D341Med (cell line): Measurements from ENCODE around the gene SRC.

Experiments used
- DNase-seq: peaks from one replicate; pipeline ENCODE4 v3.0.0; 2012; ENCODE audit warnings: low spot score

SRC gene

GRCh38 chr20:37395921-37396415 is 50.0 kb downstream of the SRC start:
- no peak for DNase-seq

GRCh38 chr20:37396416-37397075 is 50.6 kb downstream of the SRC start:
- DNase-seq: no peak

- DNase-seq: no peak
Observed at GRCh38 chr20:37397076-37397953, 51.4 kb downstream of the SRC start.

- no peak for DNase-seq
Observed at GRCh38 chr20:37397954-37398749, 52.2 kb downstream of the SRC start.

DNA sequence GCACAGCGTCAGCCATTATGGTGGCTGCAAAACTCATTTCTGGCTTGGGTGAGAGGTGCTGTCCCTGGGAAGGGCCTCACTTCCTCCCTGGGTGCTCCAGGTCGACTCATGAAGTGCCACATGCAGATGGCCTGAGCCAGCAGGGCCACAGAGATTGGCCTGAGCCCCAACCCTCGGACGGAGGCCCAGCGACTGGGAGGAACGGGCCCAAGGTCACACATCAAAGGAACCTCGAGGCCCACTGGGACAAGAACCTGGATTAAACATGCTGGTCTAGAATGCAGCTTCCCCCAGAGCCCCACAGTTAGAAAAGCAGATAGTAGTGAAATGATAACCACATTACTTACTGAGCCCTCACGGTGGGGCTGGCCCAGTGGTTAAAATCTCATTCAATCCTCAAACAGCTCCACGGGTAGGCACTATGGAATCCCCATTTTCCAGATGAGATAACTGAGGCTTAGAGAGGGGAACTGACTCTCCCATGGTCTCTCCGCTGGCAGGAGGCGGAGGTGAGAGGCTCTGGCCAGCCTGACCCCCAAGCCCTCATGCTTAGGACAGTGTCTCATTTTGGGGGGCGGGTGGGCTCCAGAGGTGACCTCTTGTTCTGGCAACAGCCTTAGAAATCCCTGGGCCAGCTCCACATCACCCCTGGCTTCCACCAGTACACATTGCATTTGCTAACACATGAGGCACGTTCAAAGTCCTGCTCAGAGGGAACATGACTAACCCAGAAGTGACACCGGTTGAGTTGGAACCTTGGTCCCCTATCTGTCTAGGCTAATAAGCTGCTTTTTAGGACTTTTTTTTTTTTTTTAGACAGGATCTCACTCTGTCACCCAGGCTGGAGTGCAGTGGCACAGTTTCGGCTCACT is 53.0 kb downstream of the SRC start:
- no peak for DNase-seq

DNA sequence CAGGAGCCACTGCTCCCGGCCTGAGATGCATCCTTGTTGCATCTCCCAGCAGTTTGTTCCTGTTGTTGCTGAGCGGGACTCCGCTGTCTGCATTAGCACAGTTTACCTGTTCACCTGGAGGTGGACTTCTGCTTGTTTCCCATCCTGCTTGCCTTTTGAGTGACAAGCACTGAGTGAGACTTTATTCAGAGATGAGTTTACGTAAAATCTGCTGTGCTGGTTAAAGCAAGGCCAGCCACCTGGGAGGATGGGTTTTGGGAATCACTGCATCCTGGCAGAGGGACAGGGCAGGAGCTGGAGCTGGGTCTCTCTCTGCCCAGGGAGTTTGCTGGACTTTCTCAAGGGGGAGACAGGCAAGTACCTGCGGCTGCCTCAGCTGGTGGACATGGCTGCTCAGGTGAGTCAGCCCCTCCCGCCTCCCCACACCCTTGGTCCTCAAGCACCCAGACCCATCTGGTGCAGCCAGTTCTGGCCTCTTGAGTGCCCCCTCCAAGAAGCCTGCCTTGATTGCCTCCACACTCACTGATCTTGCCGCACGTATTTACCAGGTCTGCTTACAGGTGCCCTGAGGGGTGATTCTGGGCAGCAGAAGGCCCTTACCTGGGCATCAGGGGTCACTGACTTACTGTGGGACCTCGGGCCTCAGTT is 55.5 kb downstream of the SRC start:
- DNase-seq: no peak

- DNase-seq: no peak
Observed at GRCh38 chr20:37401930-37402675, 56.2 kb downstream of the SRC start.

GRCh38 chr20:37403107-37404033 is 57.4 kb downstream of the SRC start:
- no peak for DNase-seq

DNA sequence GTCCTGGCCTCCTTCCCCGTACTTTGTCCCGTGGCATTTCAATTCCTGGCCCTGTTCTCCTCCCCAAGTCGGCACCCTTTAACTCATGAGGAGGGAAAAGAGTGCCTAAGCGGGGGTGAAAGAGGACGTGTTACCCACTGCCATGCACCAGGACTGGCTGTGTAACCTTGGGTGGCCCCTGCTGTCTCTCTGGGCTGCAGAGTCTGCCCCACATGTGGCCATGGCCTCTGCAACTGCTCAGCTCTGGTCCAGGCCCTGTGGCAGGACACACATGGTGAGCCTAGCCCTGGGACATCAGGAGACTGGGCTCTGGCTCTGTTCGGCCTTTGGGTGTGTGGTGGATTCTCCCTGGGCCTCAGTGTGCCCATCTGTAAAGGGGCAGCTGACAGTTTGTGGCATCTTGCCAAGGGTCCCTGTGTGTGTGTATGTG is 58.5 kb downstream of the SRC start:
- DNase-seq: no peak

- DNase-seq: no peak
Observed at GRCh38 chr20:37405351-37405897, 59.5 kb downstream of the SRC start.

GRCh38 chr20:37406010-37406998 is 60.4 kb downstream of the SRC start:
- DNase-seq: peak; percentile 88

GRCh38 chr20:37407019-37407566 is 61.2 kb downstream of the SRC start:
- no peak for DNase-seq

- no peak for DNase-seq
Observed at GRCh38 chr20:37407573-37408002, 61.6 kb downstream of the SRC start.

GRCh38 chr20:37408302-37409193 is 62.6 kb downstream of the SRC start:
- no peak for DNase-seq

- no peak for DNase-seq
Observed at GRCh38 chr20:37411408-37412219, 65.7 kb downstream of the SRC start.
